SK-N-SH (cell line): Measurements from ENCODE around the gene IPCEF1. TPM values are rescaled to one million over a fixed set of nuclear protein-coding genes. Genes with fewer than 3 reads are reported as not detected.

ENCODE experiments used
- CTCF ChIA-PET: fragments of 300-600, 350-600 bp; formaldehyde crosslinking; extraction: SDS; loops from one replicate; lab custom pipeline; 2021; lab: Yijun Ruan, JAX
- POLR2A ChIA-PET: fragments of 350-600 bp; sonication (Branson Sonifier 250); formaldehyde crosslinking; extraction: SDS; loops from one replicate; lab custom pipeline; 2020; ENCODE audit warnings: antibody characterized with exemption, inconsistent platforms; lab: Yijun Ruan, JAX
- DNase-seq: peaks from one replicate; pipeline ENCODE4 v3.0.0; 2012
- H2AFZ ChIP-seq: fragments of 200-600 bp; sonication (generic); 2 replicates; pipeline ENCODE4 v1.8.1; 2016; ENCODE audit warnings: antibody characterized with exemption, mild to moderate bottlenecking, low read depth
- H3F3A ChIP-seq: fragments of 200-600 bp; sonication (generic); replicated peaks from 2 replicates; pipeline ENCODE3; 2016; ENCODE audit warnings: antibody characterized with exemption, mild to moderate bottlenecking; ENCODE audit not compliant: insufficient read depth
- H3K27ac ChIP-seq, 2 experiments: fragments of 200-500 bp in 1 of 2; fragments of 200-600 bp in 1 of 2; sonication (Bioruptor generic) in 1 of 2; sonication (generic), shearing (Covaris generic) in 1 of 2; 2 replicates each; pipeline versions ENCODE4 v1.5.1 to v1.6.1; 2014 to 2016; ENCODE audit warnings: low read depth in 2 of 2, inconsistent platforms in 1 of 2, low read length in 1 of 2, mild to moderate bottlenecking in 1 of 2, mixed read lengths in 1 of 2
- H3K27me3 ChIP-seq: fragments of 200-600 bp; sonication (generic), shearing (Covaris generic); 2 replicates; pipeline ENCODE4 v1.6.1; 2016; ENCODE audit warnings: mixed run types; ENCODE audit not compliant: insufficient read depth
- H3K36me3 ChIP-seq, 2 experiments: fragments of 200-500 bp in 1 of 2; fragments of 200-600 bp in 1 of 2; sonication (Bioruptor generic) in 1 of 2; sonication (generic) in 1 of 2; replicated peaks in 1 of 2; 2 replicates each; pipeline versions ENCODE3 to v1.5.1; 2014 to 2016; ENCODE audit warnings: low read length in 1 of 2, mild to moderate bottlenecking in 1 of 2; ENCODE audit not compliant: insufficient read depth in 2 of 2, control insufficient read depth in 1 of 2
- H3K4me1 ChIP-seq, 2 experiments: fragments of 200-500 bp in 1 of 2; fragments of 200-600 bp in 1 of 2; sonication (Bioruptor generic) in 1 of 2; sonication (generic), shearing (Covaris generic) in 1 of 2; 2 replicates each; pipeline versions ENCODE4 v1.5.1 to v1.6.1; 2014 to 2016; ENCODE audit warnings: low read depth in 1 of 2, low read length in 1 of 2, mixed run types in 1 of 2; ENCODE audit not compliant: insufficient read depth in 2 of 2, control insufficient read depth in 1 of 2
- H3K4me2 ChIP-seq: fragments of 200-600 bp; sonication (generic), shearing (Covaris generic); 2 replicates; pipeline ENCODE4 v1.6.1; 2017; ENCODE audit warnings: mixed run types
- H3K4me3 ChIP-seq, 2 experiments: fragments of 200-500 bp in 1 of 2; fragments of 200-600 bp in 1 of 2; sonication (Bioruptor generic) in 1 of 2; sonication (generic), shearing (Covaris generic) in 1 of 2; 2 replicates each; pipeline versions ENCODE4 v1.5.1 to v1.8.1; 2014 to 2016; ENCODE audit warnings: low read depth in 2 of 2, inconsistent platforms in 1 of 2, low read length in 1 of 2, mild to moderate bottlenecking in 1 of 2, mixed read lengths in 1 of 2, moderate library complexity in 1 of 2
- H3K79me2 ChIP-seq: fragments of 200-600 bp; sonication (generic); 2 replicates; pipeline ENCODE4 v1.8.1; 2017; ENCODE audit warnings: mild to moderate bottlenecking; ENCODE audit not compliant: insufficient read depth
- H3K9ac ChIP-seq: fragments of 200-600 bp; sonication (generic); 2 replicates; pipeline ENCODE4 v1.6.1; 2017; ENCODE audit warnings: mixed run types
- H3K9me2 ChIP-seq: fragments of 200-600 bp; sonication (generic); 2 replicates; pipeline ENCODE4 v1.6.1; 2017; ENCODE audit warnings: mixed run types
- H3K9me3 ChIP-seq: fragments of 200-600 bp; sonication (generic); 2 replicates; pipeline ENCODE4 v1.6.1; 2017; ENCODE audit warnings: mixed run types, mild to moderate bottlenecking, moderate library complexity
- H4K20me1 ChIP-seq: fragments of 200-600 bp; sonication (generic); 2 replicates; pipeline ENCODE4 v1.6.1; 2017; ENCODE audit warnings: mild to moderate bottlenecking, mixed run types; ENCODE audit not compliant: insufficient read depth
- FOXM1 ChIP-seq: IDR thresholded peaks from 2 replicates; pipeline ENCODE4 v1.4.0; 2012; ENCODE audit warnings: low read depth, mild to moderate bottlenecking
- GABPA ChIP-seq: IDR thresholded peaks from 2 replicates; pipeline ENCODE4 v1.4.0; 2012; ENCODE audit warnings: low read depth, mild to moderate bottlenecking
- MAX ChIP-seq: IDR thresholded peaks from 2 replicates; pipeline ENCODE4 v1.4.0; 2012; ENCODE audit warnings: low read depth
- MXI1 ChIP-seq: IDR thresholded peaks from 2 replicates; pipeline ENCODE4 v1.6.1; 2012; ENCODE audit warnings: mild to moderate bottlenecking, low read depth, low read length, improper control_type of control experiment
- NFIC ChIP-seq: IDR thresholded peaks from 2 replicates; pipeline ENCODE4 v1.4.0; 2012; ENCODE audit warnings: borderline replicate concordance
- REST ChIP-seq: IDR thresholded peaks from 2 replicates; pipeline ENCODE4 v1.6.1; 2012; ENCODE audit warnings: mild to moderate bottlenecking, low read depth, low read length, moderate library complexity
- SIN3A ChIP-seq: IDR thresholded peaks from 2 replicates; pipeline ENCODE4 v1.6.1; 2012; ENCODE audit warnings: low read depth, mild to moderate bottlenecking, low read length, moderate library complexity, borderline replicate concordance
- SMC3 ChIP-seq: IDR thresholded peaks from 2 replicates; pipeline ENCODE4 v1.6.1; 2012; ENCODE audit warnings: low read depth, low read length, improper control_type of control experiment
- USF2 ChIP-seq: fragments of 150-350 bp; IDR thresholded peaks from 2 replicates; pipeline ENCODE4 v1.6.1; 2017; ENCODE audit warnings: antibody characterized with exemption, low read length, low read depth, borderline replicate concordance
- YY1 ChIP-seq: IDR thresholded peaks from 2 replicates; pipeline ENCODE4 v1.4.0; 2012; ENCODE audit warnings: low read depth, mild to moderate bottlenecking
- WGBS: methylation state at CpG from one replicate; pipeline ENCODE4 v1.1.6; 2017; ENCODE audit warnings: low lambda C conversion rate; 5-methylcytosine and 5-hydroxymethylcytosine counted together
- polyA plus RNA-seq, 3 experiments: library from polyadenylated mRNA; depleted of rRNA; stranded (reverse); fragments of >200 nt; gene quantifications; 2 replicates each; pipeline ENCODE4 v1.2.3, GENCODE V29; 2012

IPCEF1 gene
- polyA plus RNA-seq, 1 of the 3 experiments (the other 2 are of a cell fraction), result not detected

GRCh38 chr6:154358019-154358545, 1.5 kb upstream of the IPCEF1 start:
- no peaks in the 10 kb centered on the region for H3F3A ChIP-seq
- no peaks in the 10 kb centered on the region for H3K27me3 ChIP-seq
- H3K4me3 ChIP-seq, result no peak overlapping the region
- no peak overlapping the region for H2AFZ ChIP-seq
- DNase-seq, result no peak
- H4K20me1 ChIP-seq, result no peaks in the 10 kb centered on the region
- H3K9me3 ChIP-seq, result no peaks in the 10 kb centered on the region
- CTCF ChIA-PET, result no interaction called here
- no peaks in the 10 kb centered on the region for H3K4me1 ChIP-seq
- POLR2A ChIA-PET, result no interaction called here
- 86% methylated on average over 5 of the region's 5 CpGs for WGBS
- TF ChIP-seq YY1 (no peak), MXI1 (no peak), SMC3 (no peak)
- TF ChIP-seq, all 33 proteins: peak for 0
- H3K9me2 ChIP-seq, result no peaks in the 10 kb centered on the region
- H3K9ac ChIP-seq, result no peak overlapping the region
- no peak overlapping the region for H3K4me2 ChIP-seq
- no peaks in the 10 kb centered on the region for H3K79me2 ChIP-seq
- H3K27ac ChIP-seq, result no peak overlapping the region
- no peaks in the 10 kb centered on the region for H3K36me3 ChIP-seq

- DNase-seq, result no peak
- Histone ChIP-seq H3K27me3 (no peaks in the 10 kb centered on the region), H3K4me1 (no peaks in the 10 kb centered on the region), H3K36me3 (no peaks in the 10 kb centered on the region), H3F3A (no peaks in the 10 kb centered on the region), H3K79me2 (no peaks in the 10 kb centered on the region), H3K4me3 (no peak overlapping the region), H4K20me1 (no peaks in the 10 kb centered on the region), H2AFZ (no peak overlapping the region), H3K9me2 (no peaks in the 10 kb centered on the region)
- ChIA-PET POLR2A (no interaction called here), CTCF (no interaction called here)
- 92% methylated on average over 2 of the region's 2 CpGs for WGBS
- TF ChIP-seq MXI1 (no peak), SIN3A (no peak), GABPA (no peak), USF2 (no peak), FOXM1 (no peak), MAX (no peak), REST (no peak), NFIC (no peak)
- TF ChIP-seq, all 33 proteins: peak for 0
- H3K27ac ChIP-seq, result no peak overlapping the region
- no peak overlapping the region for H3K9ac ChIP-seq
- no peak overlapping the region for H3K4me2 ChIP-seq
- no peaks in the 10 kb centered on the region for H3K9me3 ChIP-seq
These were observed 490 bp downstream of the IPCEF1 start for GRCh38 chr6:154356113-154356512.
